ENCODE data around the gene TUT7. TPM values are rescaled to one million over a fixed set of nuclear protein-coding genes. Genes with fewer than 3 reads are reported as not detected.

TUT7 gene
- total RNA-seq, 4 donors from 2014 or later = 64.4 to 147 (median 82.1) TPM

- Histone ChIP-seq H3K4me3 (no peak overlapping the region), H3K36me3 (no peaks in the 10 kb centered on the region), H3K9me3 (no peaks in the 10 kb centered on the region), H3K27ac (no peak overlapping the region), H3K27me3 (no peaks in the 10 kb centered on the region), H3K4me1 (peaks cover 17% of the 10 kb centered on the region)
- TF ChIP-seq POLR2A (IDR thresholded peaks at IDR 0.05) (no peak), CTCF (IDR thresholded peaks at IDR 0.05) (no peak), EP300 (IDR thresholded peaks at IDR 0.05) (no peak)
- no peak for DNase-seq (ENCODE audit: low spot score in 2 of 2)
- WGBS = 70% methylated on average over 3 of the region's 3 CpGs
Measured at GRCh38 chr9:86359151-86359879, 5.1 kb upstream of the TUT7 start.

- no peak for DNase-seq (ENCODE audit: low spot score in 2 of 2)
- WGBS = 81% methylated on average over 5 of the region's 5 CpGs
- Histone ChIP-seq H3K4me1 (peaks cover 32% of the 10 kb centered on the region), H3K27ac (no peak overlapping the region), H3K36me3 (no peaks in the 10 kb centered on the region), H3K9me3 (no peaks in the 10 kb centered on the region), H3K4me3 (no peak overlapping the region), H3K27me3 (no peaks in the 10 kb centered on the region)
- TF ChIP-seq CTCF (IDR thresholded peaks at IDR 0.05) (no peak), POLR2A (IDR thresholded peaks at IDR 0.05) (no peak), POLR2AphosphoS5 (IDR thresholded peaks at IDR 0.05) (no peak), EP300 (IDR thresholded peaks at IDR 0.05) (no peak)
Measured at GRCh38 chr9:86356871-86357866, 3.0 kb upstream of the TUT7 start.

GRCh38 chr9:86355814-86356213 is 1.6 kb upstream of the TUT7 start:
- Histone ChIP-seq H3K4me3 (no peak overlapping the region), H3K36me3 (no peaks in the 10 kb centered on the region), H3K4me1 (peaks cover 46% of the 10 kb centered on the region), H3K27ac (peak overlapping the region; percentile 98), H3K9me3 (no peaks in the 10 kb centered on the region), H3K27me3 (no peaks in the 10 kb centered on the region)
- TF ChIP-seq EP300 (IDR thresholded peaks at IDR 0.05) = no peak
- TF ChIP-seq POLR2A (IDR thresholded peaks at IDR 0.05) = no peak
- TF ChIP-seq CTCF (IDR thresholded peaks at IDR 0.05) = no peak
- no peak for TF ChIP-seq POLR2AphosphoS5 (IDR thresholded peaks at IDR 0.05)
- no peak for DNase-seq (ENCODE audit: low spot score in 2 of 2)
- 57% methylated on average over 4 of the region's 4 CpGs for WGBS

GRCh38 chr9:86354818-86355309 is 654 bp upstream of the TUT7 start:
- no peaks in the 10 kb centered on the region for H3K9me3 ChIP-seq
- H3K36me3 ChIP-seq = no peaks in the 10 kb centered on the region
- peaks cover 55% of the 10 kb centered on the region for H3K4me1 ChIP-seq
- H3K27me3 ChIP-seq = no peaks in the 10 kb centered on the region
- TF ChIP-seq CTCF (IDR thresholded peaks at IDR 0.05) = peak; percentile 3 to 6
- TF ChIP-seq POLR2AphosphoS5 (IDR thresholded peaks at IDR 0.05) = no peak
- no peak for TF ChIP-seq EP300 (IDR thresholded peaks at IDR 0.05)
- TF ChIP-seq POLR2A (IDR thresholded peaks at IDR 0.05) = no peak
- H3K27ac ChIP-seq = peak overlapping the region; percentile 98
- 7% methylated on average over 24 of the region's 24 CpGs for WGBS
- no peak for DNase-seq (ENCODE audit: low spot score in 2 of 2)
- H3K4me3 ChIP-seq = peak overlapping the region; percentile 86

GRCh38 chr9:86353655-86354010 is 577 bp downstream of the TUT7 start:
- Histone ChIP-seq H3K4me1 (peaks cover 61% of the 10 kb centered on the region), H3K27me3 (no peaks in the 10 kb centered on the region), H3K4me3 (peak overlapping the region; percentile 86), H3K9me3 (no peaks in the 10 kb centered on the region), H3K36me3 (no peaks in the 10 kb centered on the region), H3K27ac (peak overlapping the region; percentile 98)
- no peak for TF ChIP-seq POLR2A (IDR thresholded peaks at IDR 0.05)
- no peak for DNase-seq (ENCODE audit: low spot score in 2 of 2)
- WGBS = 1% methylated on average over 14 of the region's 14 CpGs
